Ovary (tissue), 10 donors: Measurements from ENCODE around the gene TCHP. TPM values are rescaled to one million over a fixed set of nuclear protein-coding genes. Genes with fewer than 3 reads are reported as not detected.
"Not testable (repeated sequence)": the region's sequence is repeated elsewhere in the genome, so short reads cannot be mapped to it uniquely, and the experiment has no call there.

Experiments
- DNase-seq, 5 donors: peaks; one replicate each; pipeline ENCODE4 v3.0.0-alpha.2; 2019 to 2020
- H3K27ac ChIP-seq, 2 donors: fragments of 200-600 bp; one replicate each; pipeline versions ENCODE4 v1.5.1 to v1.8.0; 2019 to 2022
- H3K27me3 ChIP-seq: fragments of 200-600 bp; one replicate; pipeline ENCODE4 v1.8.0; 2022
- H3K36me3 ChIP-seq: fragments of 200-600 bp; sonication (generic); one replicate; pipeline ENCODE4 v1.5.1; 2019
- H3K4me1 ChIP-seq: one replicate; pipeline ENCODE4 v1.8.1; 2013; ENCODE audit warnings: mild to moderate bottlenecking, moderate library complexity; ENCODE audit not compliant: insufficient read depth
- H3K4me3 ChIP-seq: fragments of 200-600 bp; sonication (generic); one replicate; pipeline ENCODE4 v1.5.1; 2017
- H3K9me3 ChIP-seq, 2 donors: fragments of 200-600 bp in 1 of 2; sonication (generic) in 1 of 2; one replicate each; pipeline versions ENCODE4 v1.5.1 to v1.8.1; 2013 to 2019; ENCODE audit warnings: mild to moderate bottlenecking in 1 of 2, moderate library complexity in 1 of 2
- EP300 ChIP-seq: sonication (generic); formaldehyde crosslinking; IDR thresholded peaks from one replicate; pipeline ENCODE4 v1.6.1; 2017; ENCODE audit warnings: antibody characterized with exemption
- POLR2A ChIP-seq: fragments of 450-650 bp; IDR thresholded peaks from one replicate; pipeline ENCODE4 v1.6.1; 2017; ENCODE audit warnings: antibody characterized with exemption, mild to moderate bottlenecking, moderate library complexity
- WGBS, 3 donors: extraction: QIAGEN DNeasy Blood & Tissue Kit in 1 of 3; methylation state at CpG; one replicate each; pipeline versions ENCODE4 v1.1.5 to v1.1.7; 2013 to 2017; 5-methylcytosine and 5-hydroxymethylcytosine counted together
- intact Hi-C, 4 donors: fragments of 100-400 bp; cut with DNase I; formaldehyde crosslinking; loops; one replicate each; pipeline versions ENCODE4 v1.11.0 to v1.15.1; 2022 to 2023
- long read RNA-seq, 3 donors: library from polyadenylated mRNA in 2 of 3; unstranded in 2 of 3; transcript quantifications; one replicate each; pipeline ENCODE4 v2.0.0 and lab custom pipeline, GENCODE V29; 2021 to 2026
- polyA plus RNA-seq, 2 donors: library from polyadenylated mRNA; stranded (reverse); fragments of 200-250 nt in 1 of 2; fragments of 350-450 nt in 1 of 2; fragmentation: Illumina TruSeq in 1 of 2; extraction: RNeasy Lipid Tissue Mini Kit (QIAGEN cat#74804) in 1 of 2; gene quantifications; one replicate each; pipeline ENCODE4 v1.2.3, GENCODE V29; 2013 to 2014
- total RNA-seq, 7 donors: library from RNA; depleted of rRNA in 2 of 7; stranded (reverse); fragments of >200 nt in 2 of 7; fragmentation: NEBNext Ultra II Directional in 3 of 7; extraction: Animal tissue kit (Norgen Biotek cat#: 25700) in 3 of 7; gene quantifications; one replicate each; pipeline versions ENCODE4 v1.1.0 to v1.2.4, GENCODE V29; 2016 to 2023
- TF ChIP-seq, protein P1 (sequence below), 3 donors: fragments of 450-650 bp in 2 of 3; fragments of 200-600 bp in 1 of 3; IDR thresholded peaks; one replicate each; pipeline versions ENCODE4 v1.5.1 to v1.8.0; 2016 to 2022; ENCODE audit warnings: antibody characterized with exemption in 3 of 3, mild to moderate bottlenecking in 1 of 3
- donor health status: DM: no; HTN: no; CAD: no; lungs with moderate emphysema.
- donor health status: DM: no; HTN: no; CAD: no.
- donor health status: Bipolar disorder and iron deficiency.
- donor health status: DM: yes; HTN: yes; CAD: no.
- donor health status: DM: no; HTN: no; CAD: no.
- donor health status: DM: yes; HTN: yes; CAD: no.

Gene TCHP, protein sequence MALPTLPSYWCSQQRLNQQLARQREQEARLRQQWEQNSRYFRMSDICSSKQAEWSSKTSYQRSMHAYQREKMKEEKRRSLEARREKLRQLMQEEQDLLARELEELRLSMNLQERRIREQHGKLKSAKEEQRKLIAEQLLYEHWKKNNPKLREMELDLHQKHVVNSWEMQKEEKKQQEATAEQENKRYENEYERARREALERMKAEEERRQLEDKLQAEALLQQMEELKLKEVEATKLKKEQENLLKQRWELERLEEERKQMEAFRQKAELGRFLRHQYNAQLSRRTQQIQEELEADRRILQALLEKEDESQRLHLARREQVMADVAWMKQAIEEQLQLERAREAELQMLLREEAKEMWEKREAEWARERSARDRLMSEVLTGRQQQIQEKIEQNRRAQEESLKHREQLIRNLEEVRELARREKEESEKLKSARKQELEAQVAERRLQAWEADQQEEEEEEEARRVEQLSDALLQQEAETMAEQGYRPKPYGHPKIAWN
- total RNA-seq (10 to 100 TPM; 14.8 to 21.6 (median 19.9) TPM), polyA plus RNA-seq (10 to 100 TPM; 11.2 to 15.2 TPM)
- long read RNA-seq, donor 1, transcript TCHP-202 (13 exons, 3,090 nt), result major isoform, 14 of 43 reads
- long read RNA-seq, donor 1, partial matches to known transcripts, result 12 of 43 reads
- long read RNA-seq, donor 1, other reads (novel, unspliced or antisense), result 12 of 43 reads
- long read RNA-seq, donor 2, transcript TCHP-202 (13 exons, 3,090 nt), result major isoform, 18 of 36 reads
- long read RNA-seq, donor 2, partial matches to known transcripts, result 10 of 36 reads
- long read RNA-seq, donor 2, other reads (novel, unspliced or antisense), result 0 of 36 reads
- long read RNA-seq, donor 3, transcript TCHP-202 (13 exons, 3,090 nt), result major isoform, 25 of 34 reads
- long read RNA-seq, donor 3, partial matches to known transcripts, result 0 of 34 reads
- long read RNA-seq, donor 3, other reads (novel, unspliced or antisense), result 7 of 34 reads

DNA sequence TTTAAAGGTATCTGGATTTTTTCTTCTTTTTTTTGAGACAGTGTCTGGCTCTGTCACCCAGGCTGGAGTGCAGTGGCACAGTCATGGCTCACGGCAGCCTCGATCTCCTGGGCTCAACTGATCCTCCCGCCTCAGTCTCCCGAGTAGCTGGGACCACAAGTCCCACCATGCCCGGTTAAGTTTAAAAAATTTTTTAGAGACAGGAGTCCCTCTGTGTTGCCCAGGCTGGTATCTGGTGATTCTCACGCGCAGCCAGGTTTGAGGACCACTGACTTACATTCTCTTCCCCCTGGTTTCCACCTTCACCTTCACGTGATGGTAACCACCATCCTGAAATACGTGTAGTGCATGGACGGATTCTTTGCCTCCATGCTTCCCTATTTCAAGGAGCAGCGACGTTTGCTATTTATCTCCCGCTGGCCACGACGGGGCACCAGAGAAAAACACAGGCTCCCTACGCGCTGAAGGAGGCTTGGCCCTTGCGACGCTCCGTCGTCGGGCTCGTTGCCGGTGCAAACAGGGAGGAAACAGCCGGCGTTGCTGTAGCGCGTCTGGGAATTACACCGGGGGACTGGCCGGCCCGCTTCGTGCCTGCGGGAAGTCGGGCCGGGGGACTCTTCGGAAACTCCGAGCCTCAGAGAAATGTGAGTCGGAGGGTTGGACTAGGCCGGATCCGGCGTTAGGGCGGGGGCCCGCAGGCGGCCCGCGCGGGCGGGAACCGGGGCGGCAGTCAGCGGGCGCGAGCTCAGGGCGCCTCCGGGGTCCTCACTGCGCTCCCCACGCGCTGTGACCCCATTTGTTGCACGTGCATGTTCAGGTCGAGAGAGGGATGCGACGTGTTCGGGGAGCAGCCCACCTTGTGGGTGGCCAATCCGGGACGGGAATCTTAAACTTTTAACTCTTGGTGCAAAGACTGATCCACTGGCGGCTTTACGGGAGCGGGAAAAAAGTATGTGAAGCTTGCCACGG, at the start of gene TCHP:
TCHP (plus strand) TSS at position 492 of the 969 bp plus-strand sequence. CDS start 2,753 bp downstream, outside the sequence.
- WGBS, 3 donors, result 2 to 4% (median 2%) methylated on average over 46 to 69 of the region's 69 CpGs
- Histone ChIP-seq H3K4me1 (peaks cover 2% of the 10 kb centered on the region), H3K27ac (peak within 1 kb of the TSS; percentile 57 to 76), H3K9me3 (no peaks in the 10 kb centered on the region), H3K4me3 (peak within 1 kb of the TSS; percentile 56), H3K36me3 (no peaks in the 10 kb centered on the region), H3K27me3 (no peaks in the 10 kb centered on the region)
- peak; percentile 77 to 89 (median 84) for DNase-seq
- intact Hi-C loops, result no loop called here
- TF ChIP-seq POLR2A (peak; percentile 28), EP300 (no peak)
- TF ChIP-seq, protein P1, sequence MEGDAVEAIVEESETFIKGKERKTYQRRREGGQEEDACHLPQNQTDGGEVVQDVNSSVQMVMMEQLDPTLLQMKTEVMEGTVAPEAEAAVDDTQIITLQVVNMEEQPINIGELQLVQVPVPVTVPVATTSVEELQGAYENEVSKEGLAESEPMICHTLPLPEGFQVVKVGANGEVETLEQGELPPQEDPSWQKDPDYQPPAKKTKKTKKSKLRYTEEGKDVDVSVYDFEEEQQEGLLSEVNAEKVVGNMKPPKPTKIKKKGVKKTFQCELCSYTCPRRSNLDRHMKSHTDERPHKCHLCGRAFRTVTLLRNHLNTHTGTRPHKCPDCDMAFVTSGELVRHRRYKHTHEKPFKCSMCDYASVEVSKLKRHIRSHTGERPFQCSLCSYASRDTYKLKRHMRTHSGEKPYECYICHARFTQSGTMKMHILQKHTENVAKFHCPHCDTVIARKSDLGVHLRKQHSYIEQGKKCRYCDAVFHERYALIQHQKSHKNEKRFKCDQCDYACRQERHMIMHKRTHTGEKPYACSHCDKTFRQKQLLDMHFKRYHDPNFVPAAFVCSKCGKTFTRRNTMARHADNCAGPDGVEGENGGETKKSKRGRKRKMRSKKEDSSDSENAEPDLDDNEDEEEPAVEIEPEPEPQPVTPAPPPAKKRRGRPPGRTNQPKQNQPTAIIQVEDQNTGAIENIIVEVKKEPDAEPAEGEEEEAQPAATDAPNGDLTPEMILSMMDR (IDR thresholded peaks at IDR 0.05), result peak in 2 of 3 donors; percentile 42 to 57

DNA sequence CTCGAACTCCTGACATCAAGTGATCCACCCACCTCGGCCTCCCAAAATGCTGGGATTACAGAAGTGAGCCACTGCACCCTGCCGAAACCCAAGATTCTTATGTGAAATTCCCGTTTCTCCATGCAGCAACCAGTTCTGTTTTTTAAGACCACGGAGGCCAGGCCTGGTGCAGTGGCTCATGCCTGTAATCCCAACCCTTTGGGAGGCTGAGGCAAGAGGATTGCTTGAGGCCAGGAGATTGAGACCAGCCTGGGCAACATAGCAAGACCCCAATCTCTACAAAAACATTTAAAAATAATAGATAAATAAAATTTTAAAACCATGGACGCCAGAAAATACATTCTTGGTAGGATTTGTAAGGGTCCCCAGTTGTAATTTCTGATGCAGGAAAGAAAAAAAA, 49.6 kb upstream of the TCHP start:
- DNase-seq, H3K4me3 ChIP-seq, intact Hi-C loops, H3K36me3 ChIP-seq, H3K27ac ChIP-seq, H3K9me3 ChIP-seq, H3K27me3 ChIP-seq, H3K4me1 ChIP-seq: not testable (repeated sequence)
- 88 to 91% (median 89%) methylated on average over 6 of the region's 6 CpGs for WGBS, 3 donors

DNA sequence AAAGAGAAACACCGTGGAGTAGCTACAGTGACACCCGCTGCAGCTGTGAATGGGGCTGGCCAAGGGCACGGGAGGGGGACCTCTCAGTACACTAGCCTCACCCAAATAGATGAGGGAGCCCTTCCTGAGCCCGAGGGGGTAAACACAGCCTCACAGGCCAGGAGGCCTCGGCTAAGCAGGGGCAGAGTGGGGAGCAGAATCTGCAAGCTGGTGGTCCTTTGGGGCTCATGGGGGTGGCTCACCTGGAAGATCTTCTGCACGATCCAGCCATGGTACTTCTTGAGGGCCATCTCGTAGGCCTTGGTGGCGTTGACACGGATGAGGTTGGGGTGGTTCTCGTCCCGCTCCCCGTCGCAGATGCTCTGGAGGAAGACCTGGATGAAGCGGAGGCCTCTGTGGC, 44.7 kb upstream of the TCHP start:
- intact Hi-C loops, result no loop called here
- no peak for TF ChIP-seq EP300
- no peak for DNase-seq
- Histone ChIP-seq H3K9me3 (no peaks in the 10 kb centered on the region), H3K4me3 (no peak overlapping the region), H3K36me3 (no peaks in the 10 kb centered on the region), H3K27ac (no peak overlapping the region), H3K4me1 (no peaks in the 10 kb centered on the region), H3K27me3 (no peaks in the 10 kb centered on the region)
- 88 to 94% (median 88%) methylated on average over 14 of the region's 14 CpGs for WGBS, 3 donors

DNA sequence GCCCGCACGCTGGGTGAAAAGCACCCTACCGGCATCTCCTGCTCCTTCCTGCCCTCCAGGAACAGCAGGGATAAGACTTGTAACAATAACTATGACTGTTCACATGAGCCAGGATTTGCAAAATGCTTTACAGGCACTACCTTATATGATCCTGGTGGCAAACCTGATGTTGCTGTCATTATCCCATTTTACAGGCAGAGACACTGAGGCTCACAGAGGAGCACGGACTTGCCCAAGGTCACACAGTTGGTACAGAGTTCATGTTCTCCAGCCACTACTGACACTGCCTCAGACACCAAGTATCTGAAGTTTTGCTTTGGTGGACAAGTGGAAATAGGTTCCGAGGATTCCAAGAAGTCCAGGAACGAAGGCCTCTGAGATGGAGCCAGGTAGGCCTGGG, 42.4 kb upstream of the TCHP start:
- no peak for DNase-seq
- TF ChIP-seq POLR2A (no peak), EP300 (no peak)
- TF ChIP-seq, protein P1 (IDR thresholded peaks at IDR 0.05), result no peak
- intact Hi-C loops, result no loop called here
- Histone ChIP-seq H3K4me1 (no peaks in the 10 kb centered on the region), H3K27ac (no peak overlapping the region), H3K9me3 (no peaks in the 10 kb centered on the region), H3K36me3 (no peaks in the 10 kb centered on the region), H3K4me3 (no peak overlapping the region), H3K27me3 (no peaks in the 10 kb centered on the region)
- WGBS, 3 donors, result 91 to 97% (median 93%) methylated on average over 6 of the region's 6 CpGs

DNA sequence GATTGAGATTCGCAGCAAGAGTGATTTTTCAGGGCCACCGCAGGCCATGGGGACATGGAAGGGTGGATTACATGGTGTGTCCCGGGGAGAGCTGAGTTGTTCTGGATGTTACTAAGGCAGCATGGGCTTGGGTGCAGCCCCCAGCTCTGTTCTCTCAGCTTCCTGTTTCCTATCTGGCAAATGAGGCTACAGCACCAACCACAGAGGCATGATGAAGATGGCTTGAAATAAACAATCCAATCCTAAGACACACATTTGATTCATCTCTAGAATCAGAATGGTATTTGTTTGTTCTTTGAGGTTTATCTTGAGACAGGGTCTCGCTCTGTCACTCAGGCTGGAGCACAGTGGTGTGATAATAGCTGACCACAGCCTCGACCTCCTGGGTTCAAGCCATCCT, 41.3 kb upstream of the TCHP start:
- DNase-seq, result no peak
- H3K27ac ChIP-seq, result no peak overlapping the region
- no peaks in the 10 kb centered on the region for H3K36me3 ChIP-seq
- intact Hi-C loops, result no loop called here
- peaks cover under 1% of the 10 kb centered on the region for H3K4me1 ChIP-seq
- TF ChIP-seq EP300, result no peak
- no peak for TF ChIP-seq POLR2A
- TF ChIP-seq, protein P1 (IDR thresholded peaks at IDR 0.05), result no peak
- no peaks in the 10 kb centered on the region for H3K9me3 ChIP-seq
- WGBS, 3 donors, result 82 to 83% (median 82%) methylated on average over 5 of the region's 5 CpGs
- no peaks in the 10 kb centered on the region for H3K27me3 ChIP-seq
- H3K4me3 ChIP-seq, result no peak overlapping the region
